NCI-H2171 (cell line): ENCODE measurements around the gene TSR3.

ENCODE experiments used
- DNase-seq: peaks from one replicate; lab custom pipeline; 2025; lab: John Stamatoyannopoulos, UW

The TSR3 gene

DNA sequence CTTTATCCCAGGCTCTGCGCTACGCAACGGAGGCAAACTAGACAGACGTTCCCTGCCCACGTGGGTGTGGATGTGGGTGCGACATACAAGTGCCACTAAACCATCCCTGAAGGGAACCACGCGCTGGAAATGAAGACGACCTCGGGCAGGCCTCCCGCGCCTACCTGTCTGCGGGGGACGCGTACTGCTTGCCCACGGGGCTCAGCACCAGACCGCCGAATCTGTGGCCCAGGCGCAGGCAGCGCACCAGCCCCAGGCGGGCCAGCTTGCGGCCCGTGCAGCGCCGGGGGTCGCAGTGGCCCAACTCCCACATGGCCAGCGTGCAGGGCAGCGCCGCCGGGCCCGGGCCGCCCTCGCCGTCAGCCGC lies 480 bp downstream of the TSR3 start:
- no peak for DNase-seq

DNA sequence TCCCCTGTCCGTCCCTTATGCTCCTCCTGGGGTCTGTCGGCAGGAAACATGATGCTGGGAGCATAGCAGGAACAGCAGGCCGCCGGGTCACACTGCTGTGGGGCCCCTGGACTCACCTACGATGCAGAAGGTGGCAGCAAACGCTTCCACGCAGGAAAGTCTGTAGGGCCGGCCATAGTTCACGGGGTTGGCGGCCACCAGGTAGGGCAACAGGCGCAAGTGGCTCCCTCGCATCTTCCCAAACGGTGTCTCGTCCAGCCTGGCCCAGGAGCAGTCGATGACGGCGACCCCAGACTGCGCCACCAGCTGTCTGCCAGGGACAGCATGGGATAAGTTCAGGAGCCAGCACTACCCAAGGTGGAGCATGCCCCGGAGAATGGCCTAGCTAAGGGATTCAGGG lies 987 bp downstream of the TSR3 start:
- DNase-seq, result no peak

DNA sequence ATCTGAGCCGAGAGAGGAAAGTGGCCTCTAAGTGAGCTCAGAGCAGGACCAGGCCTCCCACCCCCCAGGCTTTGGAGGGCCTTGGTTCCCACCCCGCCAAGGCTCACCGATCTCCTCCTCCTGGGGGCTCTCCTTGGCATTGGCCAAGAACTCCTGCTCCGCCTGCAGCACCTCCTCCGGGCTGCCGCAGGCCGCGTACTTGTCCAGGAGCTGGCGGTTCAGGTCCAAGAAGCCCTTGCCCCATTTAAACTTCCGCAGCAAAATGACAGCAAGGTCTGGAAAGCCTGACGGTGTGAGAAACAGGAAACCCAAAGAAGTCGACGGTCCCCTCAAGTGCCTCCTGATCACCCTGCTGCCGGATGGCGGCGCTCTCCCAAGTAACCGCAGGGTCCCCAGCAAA lies 1.7 kb downstream of the TSR3 start:
- DNase-seq, result no peak

DNA sequence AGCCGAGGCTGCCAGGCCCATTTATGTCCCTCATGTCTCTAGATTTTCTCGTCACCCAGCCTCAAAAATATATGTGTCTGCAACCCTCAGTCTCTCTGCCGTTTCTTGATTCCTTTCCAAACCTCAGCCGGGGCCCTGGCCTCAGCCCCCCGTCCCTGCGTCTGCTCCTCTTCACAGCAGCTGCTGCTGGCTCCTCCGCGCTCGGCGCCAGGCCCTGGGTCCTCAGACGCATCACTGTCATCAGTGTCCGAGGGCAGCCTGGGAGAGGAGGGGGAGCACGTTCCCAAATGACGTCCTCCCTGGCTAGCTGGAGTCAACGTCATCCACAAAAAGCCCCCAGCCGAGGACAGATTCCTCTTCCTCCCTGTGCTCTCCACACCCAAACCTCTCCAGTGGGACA lies 2.3 kb downstream of the TSR3 start:
- no peak for DNase-seq

DNA sequence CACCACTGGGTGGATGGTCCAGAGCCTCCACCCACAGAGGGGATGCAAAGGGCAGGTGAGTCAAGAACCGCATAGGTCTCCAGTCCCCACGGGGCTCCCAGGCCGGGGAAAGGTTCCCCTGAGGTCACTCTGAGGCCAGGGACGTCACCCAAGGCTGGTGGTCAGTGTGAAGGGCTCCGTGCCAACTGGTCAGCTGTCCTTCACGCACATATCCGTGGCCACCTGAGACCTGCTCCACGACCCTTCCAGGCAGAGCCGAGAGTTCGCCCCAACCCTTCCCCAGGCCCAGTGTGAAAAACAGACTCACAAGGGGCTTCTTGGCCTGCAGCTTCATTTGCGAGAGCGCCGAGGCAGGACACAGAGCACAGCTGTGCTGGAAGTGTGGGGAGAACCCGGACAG lies 2.8 kb downstream of the TSR3 start:
- no peak for DNase-seq

DNA sequence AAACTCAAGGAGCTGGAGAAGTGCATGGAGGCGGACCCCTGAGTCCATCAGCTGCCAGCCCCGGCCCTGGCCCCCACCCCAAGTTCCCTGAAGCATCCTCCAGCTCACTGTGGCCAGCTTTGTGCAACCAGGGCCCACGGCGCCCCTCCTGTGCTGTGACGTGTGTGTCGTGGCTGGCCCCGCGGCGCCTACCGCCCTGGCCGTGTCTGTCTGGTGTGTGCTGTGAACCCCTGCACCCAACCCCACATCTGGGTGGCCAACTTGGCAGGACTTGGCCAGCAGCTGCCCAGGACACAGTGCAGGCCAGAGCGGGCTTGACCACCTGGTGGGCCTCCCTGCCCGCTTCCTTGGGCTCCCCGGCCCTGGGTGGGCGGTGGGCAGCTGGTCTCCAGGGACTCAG lies 3.2 kb downstream of the TSR3 start:
- no peak for DNase-seq

DNA sequence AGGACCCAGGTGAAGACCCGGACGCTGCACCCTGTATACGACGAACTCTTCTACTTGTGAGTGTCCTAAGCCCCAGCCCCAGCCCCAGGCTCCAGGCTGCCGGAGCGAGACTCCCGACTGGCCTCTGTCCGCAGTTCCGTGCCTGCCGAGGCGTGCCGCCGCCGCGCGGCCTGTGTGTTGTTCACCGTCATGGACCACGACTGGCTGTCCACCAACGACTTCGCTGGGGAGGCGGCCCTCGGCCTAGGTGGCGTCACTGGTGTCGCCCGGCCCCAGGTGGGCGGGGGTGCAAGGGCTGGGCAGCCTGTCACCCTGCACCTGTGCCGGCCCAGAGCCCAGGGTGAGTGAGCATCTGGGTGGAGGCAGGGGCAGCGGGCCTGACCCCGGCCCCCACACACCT lies 3.7 kb downstream of the TSR3 start:
- DNase-seq, result no peak

DNA sequence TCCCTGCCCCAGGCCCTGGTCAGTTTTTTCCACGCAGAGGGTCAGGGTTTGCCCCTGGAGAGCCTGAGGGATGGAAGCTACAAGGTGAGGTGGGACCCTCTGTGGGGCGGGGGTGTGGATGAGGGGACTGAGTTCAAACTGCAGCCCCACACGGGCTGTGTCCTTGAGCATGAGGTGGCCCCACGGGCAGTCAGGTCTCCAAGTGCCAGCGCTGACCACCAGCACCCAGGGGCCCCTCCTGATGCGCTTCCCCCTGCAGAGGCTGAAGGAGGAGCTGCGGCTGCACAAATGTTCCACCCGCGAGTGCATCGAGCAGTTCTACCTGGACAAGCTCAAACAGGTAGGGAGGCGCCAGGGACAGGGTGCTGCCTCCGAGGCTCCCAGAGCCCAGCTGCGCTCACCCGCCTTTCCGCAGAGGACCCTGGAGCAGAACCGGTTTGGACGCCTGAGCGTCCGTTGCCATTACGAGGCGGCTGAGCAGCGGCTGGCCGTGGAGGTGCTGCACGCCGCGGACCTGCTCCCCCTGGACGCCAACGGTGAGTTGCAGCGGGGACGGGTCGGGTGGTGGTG lies 4.3 kb downstream of the TSR3 start:
- DNase-seq, result no peak

DNA sequence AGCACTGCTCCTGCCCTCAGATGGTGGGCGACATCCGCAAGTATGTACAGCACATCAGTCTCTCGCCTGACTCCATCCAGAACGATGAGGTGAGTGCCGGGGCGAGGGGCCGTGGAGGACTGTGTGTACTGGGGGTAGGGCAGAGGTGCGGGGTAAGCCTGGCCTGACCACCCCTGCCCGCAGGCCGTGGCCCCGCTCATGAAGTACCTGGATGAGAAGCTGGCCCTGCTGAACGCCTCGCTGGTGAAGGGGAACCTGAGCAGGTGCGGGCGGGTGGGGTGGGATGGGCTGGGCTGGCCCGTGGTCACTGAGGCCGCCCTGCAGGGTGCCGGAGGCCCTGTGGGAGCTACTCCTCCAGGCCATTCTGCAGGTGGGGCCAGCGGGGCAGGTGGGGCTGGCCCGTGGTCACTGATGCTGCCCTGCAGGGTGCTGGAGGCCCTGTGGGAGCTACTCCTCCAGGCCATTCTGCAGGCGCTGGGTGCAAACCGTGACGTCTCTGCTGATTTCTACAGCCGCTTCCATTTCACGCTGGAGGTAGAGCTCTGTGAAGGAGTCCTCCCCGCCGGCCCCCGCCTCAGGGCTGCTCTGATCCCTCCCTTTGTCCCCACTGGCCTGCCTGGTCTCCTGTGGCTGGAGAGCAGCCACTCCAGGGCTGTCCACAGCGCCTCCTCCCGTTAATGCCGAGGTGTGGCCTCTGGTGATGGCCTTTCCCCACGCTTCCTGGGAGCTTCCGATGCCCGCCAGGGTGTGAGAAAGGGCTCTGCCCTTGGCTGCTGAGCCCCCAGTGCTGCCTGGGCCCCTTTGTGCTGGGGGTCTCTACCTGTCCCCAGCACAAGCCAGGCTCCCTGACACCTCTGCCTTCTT lies 5.0 kb downstream of the TSR3 start:
- no peak for DNase-seq

DNA sequence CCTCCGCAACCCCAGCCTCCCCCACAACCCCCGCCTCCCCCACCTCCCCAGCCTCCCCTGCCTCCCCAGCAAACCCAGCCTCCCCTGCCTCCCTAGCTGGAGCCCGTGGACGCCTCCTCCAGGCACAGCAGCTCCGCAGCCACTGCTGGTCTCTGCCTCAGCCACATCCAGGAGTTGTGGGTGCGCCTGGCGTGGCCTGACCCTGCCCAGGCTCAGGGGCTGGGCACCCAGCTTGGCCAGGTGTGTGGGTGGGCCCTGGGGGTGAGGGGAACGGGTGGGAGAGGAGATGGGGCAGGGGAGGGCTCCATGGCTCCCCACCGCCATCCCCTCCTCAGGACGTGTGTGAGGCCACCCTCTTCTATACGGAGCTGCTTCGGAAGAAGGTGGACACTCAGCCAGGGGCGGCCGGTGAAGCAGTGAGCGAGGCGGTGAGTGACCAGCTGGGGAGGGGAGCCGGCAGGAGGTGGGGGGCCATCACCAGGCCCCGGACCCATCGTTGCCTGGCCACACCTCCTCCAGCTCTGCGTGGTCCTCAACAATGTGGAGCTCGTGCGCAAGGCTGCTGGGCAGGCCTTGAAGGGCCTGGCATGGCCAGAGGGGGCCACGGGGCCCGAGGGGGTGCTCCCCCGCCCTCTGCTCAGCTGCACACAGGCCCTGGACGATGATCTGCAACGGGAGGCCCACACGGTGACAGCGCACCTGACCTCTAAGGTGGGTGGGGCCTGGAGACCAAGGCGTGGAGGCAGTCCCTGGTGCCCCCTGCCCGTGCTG lies 5.8 kb downstream of the TSR3 start:
- no peak for DNase-seq

DNA sequence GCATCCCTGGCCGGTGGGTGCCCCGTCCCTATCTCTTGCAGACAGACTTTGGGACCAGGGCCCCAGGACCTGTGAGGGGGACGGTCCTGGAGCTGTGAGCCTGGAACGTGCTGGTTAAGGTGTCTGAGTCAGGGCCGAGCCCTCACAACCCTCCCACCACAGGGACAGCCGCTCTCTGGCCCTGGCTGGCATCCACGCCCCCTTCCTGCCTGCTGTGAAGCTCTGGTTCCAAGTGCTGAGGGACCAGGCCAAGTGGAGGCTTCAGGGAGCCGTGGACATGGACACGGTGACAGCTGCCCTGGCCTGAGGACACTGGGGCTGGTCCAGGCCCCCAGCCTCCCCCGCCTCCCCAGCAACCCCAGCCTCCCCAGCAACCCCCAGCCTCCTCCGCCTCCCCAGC lies 6.6 kb downstream of the TSR3 start:
- DNase-seq, result no peak

DNA sequence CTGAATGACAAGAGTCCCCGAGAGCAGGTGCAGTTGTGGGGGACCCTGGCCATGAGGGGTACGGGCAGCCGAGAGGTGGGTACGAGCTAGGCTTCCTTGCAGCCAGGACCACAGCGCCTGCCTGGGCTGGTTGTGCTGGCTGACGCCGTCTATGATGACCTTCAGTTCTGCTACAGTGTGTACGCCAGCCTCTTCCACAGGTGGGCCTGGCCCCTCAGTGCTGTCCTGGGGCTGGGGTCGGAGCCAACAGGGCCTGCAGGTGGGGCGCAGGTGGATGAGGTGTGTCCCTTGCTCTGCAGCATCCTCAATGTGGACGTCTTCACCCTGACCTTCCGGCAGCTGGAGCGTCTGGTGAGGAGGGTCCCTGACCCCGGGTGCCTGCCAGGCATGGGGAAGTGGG lies 7.2 kb downstream of the TSR3 start:
- no peak for DNase-seq

DNA sequence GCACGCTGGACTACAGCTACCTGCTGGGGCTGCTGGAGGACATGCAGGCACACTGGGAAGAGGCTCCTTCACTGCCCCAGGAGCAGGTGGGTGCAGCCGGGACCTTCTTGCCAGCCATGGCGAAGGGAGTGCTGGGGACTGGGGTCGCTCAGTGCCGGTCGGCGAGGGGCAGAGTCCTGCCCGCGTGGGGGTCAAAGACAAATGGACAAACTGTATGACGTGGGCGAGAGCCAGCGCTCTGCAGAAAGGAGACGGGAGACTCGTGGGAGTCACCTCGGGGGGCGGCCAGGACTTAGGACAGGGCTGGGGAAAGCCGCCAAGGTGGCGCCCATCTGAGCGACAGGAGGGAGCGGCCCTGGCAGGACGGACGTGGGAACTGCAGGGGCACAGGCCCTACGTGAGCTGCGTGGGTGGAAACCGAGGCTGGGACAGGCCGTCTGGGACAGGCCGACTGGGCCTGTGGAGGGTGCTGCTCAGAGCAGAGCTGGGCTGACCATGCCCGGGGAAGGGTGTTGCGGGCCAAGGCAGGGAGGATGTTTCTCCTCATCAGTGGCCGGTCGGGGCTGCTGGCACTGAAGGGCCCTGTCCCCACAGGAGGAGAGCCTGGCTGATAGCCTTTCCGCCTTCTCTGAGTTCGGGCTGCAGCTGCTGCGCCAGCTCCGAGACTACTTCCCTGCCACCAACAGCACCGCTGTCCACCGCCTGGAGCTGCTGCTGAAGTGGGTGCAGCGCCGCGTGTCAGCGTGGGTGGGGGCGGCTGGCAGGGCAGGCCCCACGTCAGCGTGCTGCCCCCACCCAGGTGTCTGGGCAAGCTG lies 8.0 kb downstream of the TSR3 start:
- no peak for DNase-seq

DNA sequence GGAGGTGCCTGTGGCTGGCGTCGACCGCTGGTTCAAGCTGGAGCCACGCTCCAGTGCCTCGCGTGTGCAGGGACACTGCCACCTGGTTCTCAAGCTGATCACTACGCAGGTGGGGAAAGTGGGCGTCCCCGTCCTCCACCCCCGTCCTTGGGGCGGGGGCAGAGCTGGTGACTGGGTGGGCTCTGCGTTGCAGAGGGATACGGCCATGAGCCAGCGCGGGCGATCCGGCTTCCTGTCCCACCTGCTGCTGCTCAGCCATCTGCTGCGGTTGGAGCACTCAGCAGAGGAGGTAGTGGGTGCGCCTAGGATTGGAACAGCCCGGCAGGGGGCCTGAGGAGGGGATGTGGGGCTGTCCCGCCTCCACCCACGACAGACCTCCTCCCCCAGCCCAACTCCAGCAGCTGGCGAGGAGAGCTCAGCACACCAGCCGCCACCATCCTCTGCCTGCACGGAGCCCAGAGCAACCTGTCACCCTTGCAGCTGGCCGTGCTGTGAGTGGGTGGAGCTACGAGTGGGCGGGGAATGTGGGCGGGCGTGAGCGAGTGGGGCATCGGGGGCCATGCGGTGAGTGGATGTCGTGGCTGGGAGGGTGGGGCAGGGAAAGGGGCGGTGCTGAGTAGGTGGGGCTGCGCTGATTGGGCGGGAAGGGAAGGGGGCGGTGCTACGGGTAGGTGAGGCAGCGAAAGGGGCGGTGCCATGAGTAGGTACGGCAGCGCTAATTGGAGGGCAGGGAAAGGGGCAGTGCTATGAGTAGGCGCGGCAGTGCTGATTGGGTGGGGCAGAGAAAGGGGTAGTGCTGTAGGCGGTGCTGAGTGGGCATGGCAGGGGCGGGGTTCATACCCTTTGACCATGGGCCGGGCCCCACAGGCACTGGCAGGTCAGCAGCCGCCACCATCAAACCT lies 8.9 kb downstream of the TSR3 start:
- peak; percentile 99 for DNase-seq

DNA sequence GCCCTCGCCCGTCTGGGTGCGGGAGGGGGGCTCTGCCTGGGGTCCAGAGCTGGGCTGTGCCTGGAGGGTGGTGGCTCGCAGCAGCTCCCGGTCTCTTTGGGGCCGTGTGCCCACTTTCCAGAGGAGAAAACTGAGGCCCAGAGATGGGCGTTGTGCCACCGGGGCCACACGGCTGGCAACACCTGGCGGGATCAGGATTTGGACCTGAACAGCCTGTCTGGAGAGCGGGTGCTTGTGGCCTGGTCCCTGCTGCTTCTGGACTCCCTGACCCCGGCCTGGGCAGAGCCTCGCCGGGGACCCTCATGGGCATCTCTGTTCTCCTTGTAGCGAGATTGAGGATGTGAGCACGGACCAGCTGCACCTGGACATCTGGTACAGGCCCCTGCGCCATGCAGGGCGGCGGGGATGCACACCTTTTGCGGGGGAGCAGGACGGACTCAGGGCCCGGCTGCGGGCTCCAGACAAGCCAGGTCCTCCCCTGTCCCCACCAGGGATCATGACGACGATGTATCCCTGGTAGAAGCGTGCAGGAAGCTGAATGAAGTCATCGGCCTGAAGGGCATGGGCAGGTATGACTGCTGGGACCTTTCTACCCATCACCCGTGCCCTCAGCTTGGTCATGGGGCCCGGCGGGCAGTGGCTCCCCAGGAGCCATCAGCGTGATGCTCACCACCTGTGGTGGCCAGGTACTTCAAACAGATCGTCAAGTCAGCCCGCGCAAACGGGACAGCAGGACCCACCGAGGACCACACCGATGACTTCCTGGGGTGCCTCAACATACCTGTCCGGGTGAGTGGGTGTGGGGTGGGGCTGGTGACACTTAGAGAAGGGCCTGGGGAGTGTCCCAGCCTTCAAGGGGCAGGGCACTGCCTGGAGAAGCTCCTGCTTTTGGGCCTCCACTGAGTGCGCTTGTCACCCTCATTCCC lies 9.9 kb downstream of the TSR3 start:
- DNase-seq, result no peak

DNA sequence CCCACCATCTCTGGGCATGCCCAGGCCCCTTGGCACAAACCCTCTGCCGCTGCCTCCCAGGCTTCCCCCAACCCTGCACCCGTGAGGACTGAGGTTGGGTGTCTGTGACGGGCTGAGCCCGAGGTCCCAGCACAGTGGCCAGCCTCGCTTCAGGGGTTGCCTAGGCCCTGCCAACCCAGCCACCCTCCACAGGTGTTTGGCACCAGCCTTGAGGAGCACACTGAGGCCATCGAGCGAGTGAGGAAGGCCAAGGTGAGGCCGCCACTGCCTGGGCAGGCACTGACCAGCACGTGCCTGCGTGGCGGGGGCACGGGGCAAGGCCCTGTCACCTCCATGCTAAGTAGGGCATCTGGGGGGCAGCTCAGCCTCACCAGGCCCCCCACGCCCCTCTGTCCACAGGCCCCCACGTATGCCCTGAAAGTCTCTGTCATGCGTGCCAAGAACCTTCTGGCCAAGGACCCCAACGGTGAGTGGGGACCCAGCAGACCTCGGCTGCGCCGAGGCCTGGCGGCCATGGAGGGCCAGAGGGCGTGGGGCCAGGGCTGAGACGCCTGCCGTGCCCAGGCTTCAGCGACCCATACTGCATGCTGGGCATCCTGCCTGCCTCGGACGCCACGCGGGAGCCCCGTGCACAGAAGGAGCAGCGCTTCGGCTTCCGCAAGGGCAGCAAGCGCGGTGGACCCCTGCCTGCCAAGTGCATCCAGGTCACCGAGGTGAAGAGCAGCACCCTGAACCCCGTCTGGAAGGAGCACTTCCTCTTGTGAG lies 10.8 kb downstream of the TSR3 start:
- DNase-seq, result no peak

DNA sequence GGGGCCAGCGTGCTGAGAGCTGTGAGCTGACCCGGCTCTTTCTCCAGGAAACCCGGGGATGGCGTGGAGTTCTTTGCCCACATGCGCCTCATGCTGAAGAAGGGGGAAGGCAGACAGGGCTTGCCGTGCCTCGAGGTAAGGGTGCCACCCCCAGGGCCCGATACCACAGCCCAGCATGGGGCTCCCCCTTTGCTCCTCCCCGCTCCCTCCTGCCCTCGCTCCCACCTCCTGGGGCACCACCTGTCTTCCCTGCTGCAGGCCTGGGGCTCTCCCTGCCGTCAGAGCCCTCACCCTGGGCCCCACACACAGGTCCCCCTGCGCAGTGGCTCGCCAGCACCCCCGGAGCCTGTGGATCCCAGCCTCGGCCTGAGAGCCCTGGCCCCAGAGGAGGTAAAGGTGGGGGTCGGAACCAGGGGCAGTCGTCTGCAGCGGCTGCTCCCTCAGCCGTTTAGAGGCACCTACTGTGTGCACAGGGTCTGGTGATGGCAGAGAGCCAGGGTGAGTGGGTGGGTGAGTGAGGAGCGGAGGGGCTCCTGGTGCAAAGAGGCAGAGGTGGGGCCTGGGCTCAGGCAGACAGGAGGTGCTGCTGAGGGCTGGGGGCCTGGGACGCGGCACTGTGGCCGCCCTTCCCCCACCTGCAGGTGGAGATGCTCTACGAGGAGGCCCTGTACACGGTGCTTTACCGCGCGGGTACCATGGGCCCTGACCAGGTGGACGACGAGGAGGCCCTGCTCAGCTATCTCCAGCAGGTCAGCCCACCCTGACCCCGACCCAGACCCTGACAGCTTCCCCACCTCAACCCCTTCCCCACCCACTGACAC lies 12.6 kb downstream of the TSR3 start:
- DNase-seq, result peak; percentile 50

DNA sequence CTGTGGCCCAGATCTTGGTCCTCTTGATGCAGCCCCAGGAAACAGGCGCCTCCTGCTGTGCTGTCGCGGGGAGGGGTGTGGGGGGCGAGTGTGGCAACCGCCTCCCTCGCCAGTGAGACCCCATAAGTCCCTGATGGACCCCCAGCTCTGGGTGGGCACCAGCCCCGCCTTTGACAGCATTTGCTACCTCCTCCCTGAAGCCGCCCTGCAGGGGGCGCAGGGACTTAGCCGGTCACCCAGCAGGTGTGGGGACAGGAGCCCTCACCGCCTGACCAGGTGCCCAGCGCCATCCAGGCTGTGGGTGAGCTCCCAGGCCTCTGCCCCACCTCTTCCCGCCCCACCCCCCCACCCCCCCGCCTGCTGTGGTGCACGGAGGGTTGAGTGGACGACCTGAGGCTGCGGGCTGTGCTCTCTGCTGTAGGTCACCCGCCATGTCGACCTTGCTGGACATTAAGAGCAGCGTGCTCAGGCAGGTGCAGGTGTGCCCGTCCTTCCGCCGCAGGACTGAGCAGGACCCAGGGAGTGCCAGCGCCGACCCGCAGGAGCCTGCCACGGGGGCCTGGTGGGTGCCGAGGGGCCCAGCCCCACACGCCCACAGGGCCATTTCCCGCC lies 13.5 kb downstream of the TSR3 start:
- no peak for DNase-seq
